ENCODE measurements around the gene ARAP3. TPM values are rescaled to one million over a fixed set of nuclear protein-coding genes. Genes with fewer than 3 reads are reported as not detected.

Gene ARAP3
- total RNA-seq, 1 experiment from 2014 or later: 2.5 TPM

- ATAC-seq: no peak; the same call in 1 of the 2 replicates
- no peak for TF ChIP-seq CTCF (IDR thresholded peaks at IDR 0.05)
- no peak for TF ChIP-seq POLR2AphosphoS5 (IDR thresholded peaks at IDR 0.05; ENCODE audit: low read depth, low read length)
- TF ChIP-seq TCF7L2 (IDR thresholded peaks at IDR 0.05; ENCODE audit: low read depth, low read length): no peak
- H3K27me3 ChIP-seq (ENCODE audit: control insufficient read depth, insufficient read depth, low read length): no peaks in the 10 kb centered on the region
- intact Hi-C loops (cut with micrococcal nuclease; ENCODE audit: unreplicated experiment) (no loop called here), in situ Hi-C loops (cut with HindIII; ENCODE audit: low pct_unique_long_range_greater_than_20kb, low sequenced_read_pairs) (no loop called here)
- H3K36me3 ChIP-seq (ENCODE audit: control insufficient read depth, insufficient read depth, low read length): no peaks in the 10 kb centered on the region; the same call in none of the 2 replicates
- ChIA-PET CTCF (interaction anchor here (1.3 kb wide), 1 partner anchor 44 kb away, joined by 6 read pairs; no protein-coding TSS in a partner anchor), POLR2A (no interaction called here)
- peak overlapping the region; percentile 84 to 89 for H3K4me3 ChIP-seq (ENCODE audit: low read depth in 2 of 2, low read length in 2 of 2)
- no peaks in the 10 kb centered on the region for H3K9me3 ChIP-seq (ENCODE audit: control insufficient read depth, insufficient read depth, low read depth, low read length)
- H3K4me1 ChIP-seq (ENCODE audit: control insufficient read depth, insufficient read depth, low read length): peaks cover 8% of the 10 kb centered on the region; the same call in 1 of the 2 replicates
- no peak for DNase-seq (ENCODE audit: low read depth, low spot score)
- H3K27ac ChIP-seq (ENCODE audit: low read length): peak overlapping the region; percentile 87
- BruUV-seq (replicated peaks): no TSS peak
Observed at GRCh38 chr5:141636106-141636412, 46.0 kb downstream of the ARAP3 start.

- H3K36me3 ChIP-seq (ENCODE audit: control insufficient read depth, insufficient read depth, low read length): no peaks in the 10 kb centered on the region; the same call in none of the 2 replicates
- DNase-seq (ENCODE audit: low read depth, low spot score): no peak
- ChIA-PET CTCF (no interaction called here), POLR2A (no interaction called here)
- no peak for ATAC-seq
- no peaks in the 10 kb centered on the region for H3K9me3 ChIP-seq (ENCODE audit: control insufficient read depth, insufficient read depth, low read depth, low read length)
- no TSS peak for BruUV-seq (replicated peaks)
- TF ChIP-seq SIN3A (IDR thresholded peaks at IDR 0.05; ENCODE audit: borderline replicate concordance, insufficient read depth, low read depth, low read length): no peak
- no peak for TF ChIP-seq POLR2AphosphoS5 (IDR thresholded peaks at IDR 0.05; ENCODE audit: low read depth, low read length)
- TF ChIP-seq TCF7L2 (IDR thresholded peaks at IDR 0.05; ENCODE audit: low read depth, low read length): no peak
- no peak for TF ChIP-seq REST (IDR thresholded peaks at IDR 0.05; ENCODE audit: insufficient read depth in 1 of 2, low read depth in 2 of 2, low read length in 1 of 2)
- TF ChIP-seq CTCF (IDR thresholded peaks at IDR 0.05): no peak
- H3K27ac ChIP-seq (ENCODE audit: low read length): peak overlapping the region; percentile 87
- H3K4me1 ChIP-seq (ENCODE audit: control insufficient read depth, insufficient read depth, low read length): peaks cover 8% of the 10 kb centered on the region; the same call in 1 of the 2 replicates
- intact Hi-C loops (cut with micrococcal nuclease; ENCODE audit: unreplicated experiment) (no loop called here), in situ Hi-C loops (cut with HindIII; ENCODE audit: low pct_unique_long_range_greater_than_20kb, low sequenced_read_pairs) (no loop called here)
- H3K27me3 ChIP-seq (ENCODE audit: control insufficient read depth, insufficient read depth, low read length): no peaks in the 10 kb centered on the region
- H3K4me3 ChIP-seq (ENCODE audit: low read depth in 2 of 2, low read length in 2 of 2): peak overlapping the region; percentile 84 to 89
Observed at GRCh38 chr5:141635646-141636045, 46.4 kb downstream of the ARAP3 start.
